GM12878 (cell line): ENCODE data around the gene NOTCH4.

Experiments used
- CTCF ChIP-seq, 3 experiments: IDR thresholded peaks in 2 of 3; conservative IDR thresholded peaks in 1 of 3; 2 replicates each; pipeline ENCODE4 v1.5.1; 2011; ENCODE audit warnings: low read depth in 3 of 3, low read length in 3 of 3, mild to moderate bottlenecking in 3 of 3, control low read depth in 2 of 3, moderate library complexity in 2 of 3, inconsistent platforms in 1 of 3, mixed read lengths in 1 of 3; ENCODE audit not compliant: control insufficient read depth in 2 of 3, insufficient read depth in 1 of 3; ENCODE audit errors: extremely low read depth in 1 of 3
- ELK1 ChIP-seq: IDR thresholded peaks from 2 replicates; pipeline ENCODE4 v1.6.1; 2012; ENCODE audit warnings: low read depth, low read length, improper control_type of control experiment
- MXI1 ChIP-seq: fragments of 150-350 bp; IDR thresholded peaks from 2 replicates; pipeline ENCODE4 v1.6.1; 2011; ENCODE audit warnings: low read depth, mild to moderate bottlenecking, inconsistent platforms, low read length, improper control_type of control experiment
- PBX3 ChIP-seq: IDR thresholded peaks from 2 replicates; pipeline ENCODE4 v1.6.1; 2011; ENCODE audit warnings: mild to moderate bottlenecking, low read depth, low read length, moderate library complexity; ENCODE audit not compliant: insufficient replicate concordance
- YY1 ChIP-seq: IDR thresholded peaks from 2 replicates; pipeline ENCODE4 v1.6.1; 2011; ENCODE audit warnings: low read depth, mild to moderate bottlenecking, low read length

- TF ChIP-seq CTCF (IDR thresholded peaks at IDR 0.05 in 2 of 3, conservative IDR thresholded peaks at IDR 0.05 in 1 of 3; ENCODE audit: control insufficient read depth in 2 of 3, extremely low read depth in 1 of 3, insufficient read depth in 1 of 3, low read depth in 3 of 3, low read length in 3 of 3) = no peak
- no peak for TF ChIP-seq PBX3
- no peak for TF ChIP-seq YY1
- TF ChIP-seq MXI1 = no peak
- TF ChIP-seq ELK1 = no peak
Observed at GRCh38 chr6:32198866-32199265, 25.0 kb downstream of the NOTCH4 start.
